H1 (cell line): Measurements from ENCODE around the gene ADM2.

ENCODE experiments used
- CHD1 ChIP-seq: IDR thresholded peaks from 2 replicates; pipeline ENCODE4 v1.6.1; 2012; ENCODE audit warnings: low read depth, low read length, improper control_type of control experiment
- JUND ChIP-seq: IDR thresholded peaks from 2 replicates; pipeline ENCODE4 v1.6.1; 2011; ENCODE audit warnings: mild to moderate bottlenecking, improper control_type of control experiment, low read length
- KDM4A ChIP-seq: IDR thresholded peaks from one replicate; pipeline ENCODE4 v1.7.1; 2012; ENCODE audit warnings: low read depth, mild to moderate bottlenecking, moderate library complexity, low read length, inconsistent platforms; ENCODE audit not compliant: severe bottlenecking
- MAX ChIP-seq: IDR thresholded peaks from 2 replicates; pipeline ENCODE4 v1.6.1; 2012; ENCODE audit warnings: inconsistent platforms
- POLR2A ChIP-seq, 2 experiments: IDR thresholded peaks; 1 replicate in 1 of 2; 2 replicates in 1 of 2; pipeline ENCODE4 v1.6.1; 2011; ENCODE audit warnings: low read depth in 2 of 2, low read length in 2 of 2, mild to moderate bottlenecking in 2 of 2; ENCODE audit errors: control extremely low read depth in 1 of 2
- POU5F1 ChIP-seq: IDR thresholded peaks from 2 replicates; pipeline ENCODE4 v1.6.1; 2011; ENCODE audit warnings: low read depth, mild to moderate bottlenecking, low read length, moderate library complexity
- RAD21 ChIP-seq, 2 experiments: IDR thresholded peaks in 1 of 2; conservative IDR thresholded peaks in 1 of 2; 2 replicates each; pipeline ENCODE4 v1.6.1; 2011; ENCODE audit warnings: low read depth in 2 of 2, low read length in 2 of 2, improper control_type of control experiment in 1 of 2, inconsistent platforms in 1 of 2, mild to moderate bottlenecking in 1 of 2, moderate library complexity in 1 of 2
- RBBP5 ChIP-seq: IDR thresholded peaks from 2 replicates; pipeline ENCODE4 v1.7.1; 2012; ENCODE audit warnings: low read depth, mild to moderate bottlenecking, inconsistent platforms, low read length, moderate library complexity, borderline replicate concordance
- SIN3A ChIP-seq, 2 experiments: IDR thresholded peaks in 1 of 2; conservative IDR thresholded peaks in 1 of 2; 2 replicates each; pipeline ENCODE4 v1.6.1; 2011 to 2012; ENCODE audit warnings: low read length in 2 of 2, improper control_type of control experiment in 1 of 2, low read depth in 1 of 2, mild to moderate bottlenecking in 1 of 2
- SP2 ChIP-seq: IDR thresholded peaks from 2 replicates; pipeline ENCODE4 v1.6.1; 2012; ENCODE audit warnings: mild to moderate bottlenecking, low read length, inconsistent platforms
- SRF ChIP-seq: IDR thresholded peaks from 2 replicates; pipeline ENCODE4 v1.6.1; 2011; ENCODE audit warnings: mild to moderate bottlenecking, low read depth, low read length, moderate library complexity
- TEAD4 ChIP-seq: IDR thresholded peaks from 2 replicates; pipeline ENCODE4 v1.6.1; 2012; ENCODE audit warnings: low read depth, low read length, inconsistent platforms, mixed read lengths
- ZNF274 ChIP-seq: IDR thresholded peaks from 2 replicates; pipeline ENCODE4 v1.7.0; 2012; ENCODE audit warnings: low read length, borderline replicate concordance; ENCODE audit errors: extremely low read depth
- TF ChIP-seq, protein P1 (sequence below), 3 experiments: IDR thresholded peaks; 1 replicate in 2 of 3; 2 replicates in 1 of 3; pipeline versions ENCODE4 v1.5.1 to v1.6.1; 2011; ENCODE audit warnings: low read length in 3 of 3, mild to moderate bottlenecking in 3 of 3, inconsistent platforms in 2 of 3, low read depth in 1 of 3, moderate library complexity in 1 of 3; ENCODE audit not compliant: insufficient read depth in 1 of 3; ENCODE audit errors: control extremely low read depth in 1 of 3

- TF ChIP-seq RBBP5 (no peak), POU5F1 (no peak), TEAD4 (no peak), ZNF274 (no peak), KDM4A (no peak), SP2 (no peak), SIN3A (conservative IDR thresholded peaks at IDR 0.05 in 1 of 2, IDR thresholded peaks at IDR 0.05 in 1 of 2; ENCODE audit: low read depth in 1 of 2, low read length in 2 of 2) (no peak), JUND (no peak), POLR2A (IDR thresholded peaks at IDR 0.05; ENCODE audit: control extremely low read depth in 1 of 2, low read depth in 2 of 2, low read length in 2 of 2) (no peak), RAD21 (IDR thresholded peaks at IDR 0.05 in 1 of 2, conservative IDR thresholded peaks at IDR 0.05 in 1 of 2; ENCODE audit: low read depth in 2 of 2, low read length in 2 of 2) (no peak), CHD1 (no peak), MAX (no peak), SRF (no peak)
- TF ChIP-seq, protein P1, sequence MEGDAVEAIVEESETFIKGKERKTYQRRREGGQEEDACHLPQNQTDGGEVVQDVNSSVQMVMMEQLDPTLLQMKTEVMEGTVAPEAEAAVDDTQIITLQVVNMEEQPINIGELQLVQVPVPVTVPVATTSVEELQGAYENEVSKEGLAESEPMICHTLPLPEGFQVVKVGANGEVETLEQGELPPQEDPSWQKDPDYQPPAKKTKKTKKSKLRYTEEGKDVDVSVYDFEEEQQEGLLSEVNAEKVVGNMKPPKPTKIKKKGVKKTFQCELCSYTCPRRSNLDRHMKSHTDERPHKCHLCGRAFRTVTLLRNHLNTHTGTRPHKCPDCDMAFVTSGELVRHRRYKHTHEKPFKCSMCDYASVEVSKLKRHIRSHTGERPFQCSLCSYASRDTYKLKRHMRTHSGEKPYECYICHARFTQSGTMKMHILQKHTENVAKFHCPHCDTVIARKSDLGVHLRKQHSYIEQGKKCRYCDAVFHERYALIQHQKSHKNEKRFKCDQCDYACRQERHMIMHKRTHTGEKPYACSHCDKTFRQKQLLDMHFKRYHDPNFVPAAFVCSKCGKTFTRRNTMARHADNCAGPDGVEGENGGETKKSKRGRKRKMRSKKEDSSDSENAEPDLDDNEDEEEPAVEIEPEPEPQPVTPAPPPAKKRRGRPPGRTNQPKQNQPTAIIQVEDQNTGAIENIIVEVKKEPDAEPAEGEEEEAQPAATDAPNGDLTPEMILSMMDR (IDR thresholded peaks at IDR 0.05; ENCODE audit: control extremely low read depth in 1 of 3, insufficient read depth in 1 of 3, low read depth in 1 of 3, low read length in 3 of 3) = no peak
These were observed 26.2 kb downstream of the ADM2 start, which contains the start of gene LMF2 for GRCh38 chr22:50507421-50507990.
